T-helper 1 cell treated with Interleukin-12 subunit alpha and Interleukin-12 subunit beta and Interleukin-4 antibody, amounts not matched to agents 30 μg/mL and 1 μg/mL, for 36 hours (primary cell): ENCODE measurements around the gene TAB3.
"Not testable (repeated sequence)": the region's sequence is repeated elsewhere in the genome, so short reads cannot be mapped to it uniquely, and the experiment has no call there.

Experiments
- H3K27ac Mint-ChIP-seq: one replicate; pipeline ENCODE4 v1.8.0; 2021; ENCODE audit warnings: mild to moderate bottlenecking, mixed read lengths
- H3K27me3 Mint-ChIP-seq: one replicate; pipeline ENCODE4 v1.8.0; 2021; ENCODE audit warnings: low read depth, mixed read lengths
- H3K36me3 Mint-ChIP-seq: one replicate; pipeline ENCODE4 v1.8.0; 2021; ENCODE audit warnings: low read depth, mixed read lengths
- H3K4me1 Mint-ChIP-seq: one replicate; pipeline ENCODE4 v1.8.0; 2021; ENCODE audit warnings: low read depth, mixed read lengths
- H3K4me3 Mint-ChIP-seq: one replicate; pipeline ENCODE4 v1.8.0; 2021; ENCODE audit warnings: mild to moderate bottlenecking, moderate library complexity, mixed read lengths
- H3K9me3 Mint-ChIP-seq: one replicate; pipeline ENCODE4 v1.8.0; 2021; ENCODE audit warnings: mixed read lengths

TAB3 gene

DNA sequence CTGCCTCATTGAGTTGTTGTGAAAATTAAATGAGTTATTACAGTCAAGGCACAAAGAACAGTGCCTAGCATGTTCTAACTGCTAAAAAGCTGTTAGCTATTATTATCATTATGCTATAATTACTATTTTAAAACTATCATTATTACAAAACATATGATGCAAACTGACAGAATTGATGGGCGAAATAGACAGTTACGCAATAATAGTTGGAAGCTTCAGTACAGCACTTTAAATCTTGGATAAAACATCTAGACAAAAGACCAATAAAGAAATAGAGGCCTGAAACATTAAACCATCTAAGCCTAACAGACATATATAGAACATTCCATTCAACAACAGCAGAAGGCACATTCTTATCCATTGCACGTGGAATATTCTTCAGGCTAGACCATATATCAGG is 73.0 kb downstream of the TAB3 start:
- Mint-ChIP-seq H3K9me3 (no peaks in the 10 kb centered on the region), H3K36me3 (no peaks in the 10 kb centered on the region), H3K27me3 (no peaks in the 10 kb centered on the region), H3K27ac (no peak overlapping the region), H3K4me3 (no peak overlapping the region), H3K4me1 (no peaks in the 10 kb centered on the region)

GRCh38 chrX:30814978-30815377 is 74.1 kb downstream of the TAB3 start:
- no peaks in the 10 kb centered on the region for H3K36me3 Mint-ChIP-seq
- H3K27me3 Mint-ChIP-seq: no peaks in the 10 kb centered on the region
- no peak overlapping the region for H3K27ac Mint-ChIP-seq
- H3K4me3 Mint-ChIP-seq: no peak overlapping the region
- no peaks in the 10 kb centered on the region for H3K4me1 Mint-ChIP-seq
- no peaks in the 10 kb centered on the region for H3K9me3 Mint-ChIP-seq

DNA sequence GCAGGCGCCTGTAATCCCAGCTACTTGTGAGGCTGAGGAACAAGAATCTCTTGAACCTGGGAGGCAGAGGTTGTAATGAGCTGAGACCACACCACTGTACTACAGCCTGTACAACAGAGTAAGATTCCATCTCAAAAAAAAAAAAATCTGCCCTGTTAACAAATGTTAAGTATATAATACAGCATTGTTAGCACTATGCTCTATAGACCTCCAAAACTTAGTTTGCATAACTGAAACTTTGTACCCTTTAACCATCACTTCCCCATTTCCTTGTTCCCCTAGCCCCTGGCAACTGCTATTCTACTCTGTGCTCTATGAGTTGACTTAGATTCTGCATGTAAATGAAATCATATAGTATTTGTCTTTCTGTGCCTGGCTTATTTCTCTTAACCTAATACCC is 76.7 kb downstream of the TAB3 start:
- H3K4me3 Mint-ChIP-seq: no peak overlapping the region
- H3K27me3 Mint-ChIP-seq: no peaks in the 10 kb centered on the region
- H3K27ac Mint-ChIP-seq: no peak overlapping the region
- no peaks in the 10 kb centered on the region for H3K4me1 Mint-ChIP-seq
- H3K36me3 Mint-ChIP-seq: no peaks in the 10 kb centered on the region
- no peaks in the 10 kb centered on the region for H3K9me3 Mint-ChIP-seq

GRCh38 chrX:30806187-30806728 is 82.8 kb downstream of the TAB3 start:
- no peaks in the 10 kb centered on the region for H3K36me3 Mint-ChIP-seq
- H3K9me3 Mint-ChIP-seq: no peaks in the 10 kb centered on the region
- H3K4me1 Mint-ChIP-seq: no peaks in the 10 kb centered on the region
- no peak overlapping the region for H3K4me3 Mint-ChIP-seq
- H3K27me3 Mint-ChIP-seq: no peaks in the 10 kb centered on the region
- no peak overlapping the region for H3K27ac Mint-ChIP-seq

DNA sequence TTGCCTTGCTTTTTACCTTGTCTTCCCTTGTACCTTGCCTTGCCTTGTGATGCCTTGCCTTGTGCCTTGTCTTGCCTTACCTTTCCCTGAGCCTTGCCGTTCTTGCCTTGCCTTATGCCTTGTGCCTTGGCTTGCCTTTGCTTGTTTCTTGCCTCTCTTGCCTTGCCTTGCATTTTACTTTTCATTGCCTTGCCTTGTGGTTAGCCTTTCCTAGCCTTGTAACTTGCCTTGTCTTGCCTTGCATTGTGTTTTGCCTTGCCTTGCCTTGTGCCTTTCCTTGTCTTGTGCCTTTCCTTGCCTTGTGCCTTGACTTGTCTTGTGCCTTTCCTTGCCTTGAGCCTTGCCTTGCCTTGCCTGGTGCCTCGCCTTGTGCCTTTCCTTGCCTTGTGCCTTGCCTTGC is 84.6 kb downstream of the TAB3 start:
- Mint-ChIP-seq H3K4me1 (no peaks in the 10 kb centered on the region), H3K4me3 (no peak overlapping the region), H3K9me3 (no peaks in the 10 kb centered on the region), H3K27ac (no peak overlapping the region), H3K27me3 (no peaks in the 10 kb centered on the region), H3K36me3 (no peaks in the 10 kb centered on the region)

- no peak overlapping the region for H3K27ac Mint-ChIP-seq
- H3K4me1 Mint-ChIP-seq: no peaks in the 10 kb centered on the region
- no peaks in the 10 kb centered on the region for H3K36me3 Mint-ChIP-seq
- H3K27me3 Mint-ChIP-seq: no peaks in the 10 kb centered on the region
- H3K9me3 Mint-ChIP-seq: no peaks in the 10 kb centered on the region
- H3K4me3 Mint-ChIP-seq: no peak overlapping the region
These were observed 88.2 kb downstream of the TAB3 start for GRCh38 chrX:30800901-30801300.

DNA sequence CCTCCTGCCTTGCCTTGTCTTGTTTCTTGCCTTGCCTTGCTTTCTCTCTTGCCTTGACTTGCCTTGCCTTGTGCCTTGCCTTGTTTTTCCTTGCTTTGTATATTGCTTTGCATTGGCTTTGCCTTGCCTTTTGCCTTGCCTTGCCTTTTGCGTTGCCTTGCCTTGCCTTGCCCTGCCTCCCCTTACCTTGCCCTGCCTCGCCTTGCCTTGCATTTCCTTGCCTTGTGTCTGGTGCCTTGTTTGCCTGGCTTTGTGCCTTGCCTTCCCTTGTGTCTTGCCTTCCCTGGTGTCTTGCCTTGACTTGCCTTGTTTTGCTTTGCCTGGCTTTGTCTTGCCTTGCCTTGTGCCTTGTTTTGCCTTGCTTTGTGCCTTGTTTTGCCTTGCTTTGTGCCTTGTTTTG is 89.7 kb downstream of the TAB3 start:
- Mint-ChIP-seq H3K4me1 (no peaks in the 10 kb centered on the region), H3K9me3 (no peaks in the 10 kb centered on the region), H3K27ac (no peak overlapping the region), H3K4me3 (no peak overlapping the region), H3K36me3 (no peaks in the 10 kb centered on the region), H3K27me3 (no peaks in the 10 kb centered on the region)

DNA sequence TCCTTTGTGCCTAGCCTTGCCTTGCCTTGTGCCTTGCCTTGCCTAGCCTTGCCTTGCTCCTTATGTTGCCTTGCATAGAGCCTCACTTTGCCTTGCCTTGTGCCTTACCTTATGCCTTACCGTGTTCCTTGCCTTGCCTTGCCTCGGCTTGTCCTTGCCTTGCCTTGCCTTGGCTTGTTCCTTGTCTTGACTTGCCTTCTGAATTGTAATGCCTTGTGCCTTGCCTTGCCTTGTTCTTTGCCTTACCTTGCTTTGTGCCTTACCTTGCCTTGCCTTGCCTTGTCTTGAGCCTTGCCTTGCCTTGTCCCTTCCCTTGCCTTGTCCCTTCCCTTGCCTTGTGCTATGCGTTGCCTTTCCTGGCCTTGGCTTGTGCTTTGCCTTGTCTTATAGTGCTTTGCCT is 90.2 kb downstream of the TAB3 start:
- Mint-ChIP-seq H3K9me3 (no peaks in the 10 kb centered on the region), H3K36me3 (no peaks in the 10 kb centered on the region), H3K27me3 (no peaks in the 10 kb centered on the region), H3K27ac (no peak overlapping the region), H3K4me1 (no peaks in the 10 kb centered on the region), H3K4me3 (no peak overlapping the region)

DNA sequence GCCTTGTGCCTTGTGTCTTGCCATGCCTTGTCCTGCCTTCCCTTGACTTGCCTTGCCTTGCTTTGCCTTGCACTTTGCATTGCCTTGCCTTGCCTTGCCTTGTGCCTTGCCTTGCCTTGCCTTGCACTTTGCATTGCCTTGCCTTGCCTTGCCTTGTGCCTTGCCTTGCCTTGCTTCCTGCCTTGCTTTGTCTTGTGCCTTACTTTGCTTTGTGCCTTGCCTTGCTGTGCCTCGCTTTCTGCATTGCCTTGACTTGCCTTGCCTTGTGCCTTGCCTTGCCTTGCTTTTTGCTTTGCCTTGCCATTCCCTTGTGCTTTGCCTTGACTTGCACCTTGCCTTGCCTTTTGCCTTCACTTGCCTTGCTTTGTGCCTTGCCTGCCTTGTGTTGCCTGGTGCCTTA is 91.8 kb downstream of the TAB3 start:
- H3K36me3 Mint-ChIP-seq, H3K4me1 Mint-ChIP-seq, H3K27me3 Mint-ChIP-seq, H3K27ac Mint-ChIP-seq, H3K4me3 Mint-ChIP-seq, H3K9me3 Mint-ChIP-seq: not testable (repeated sequence)

DNA sequence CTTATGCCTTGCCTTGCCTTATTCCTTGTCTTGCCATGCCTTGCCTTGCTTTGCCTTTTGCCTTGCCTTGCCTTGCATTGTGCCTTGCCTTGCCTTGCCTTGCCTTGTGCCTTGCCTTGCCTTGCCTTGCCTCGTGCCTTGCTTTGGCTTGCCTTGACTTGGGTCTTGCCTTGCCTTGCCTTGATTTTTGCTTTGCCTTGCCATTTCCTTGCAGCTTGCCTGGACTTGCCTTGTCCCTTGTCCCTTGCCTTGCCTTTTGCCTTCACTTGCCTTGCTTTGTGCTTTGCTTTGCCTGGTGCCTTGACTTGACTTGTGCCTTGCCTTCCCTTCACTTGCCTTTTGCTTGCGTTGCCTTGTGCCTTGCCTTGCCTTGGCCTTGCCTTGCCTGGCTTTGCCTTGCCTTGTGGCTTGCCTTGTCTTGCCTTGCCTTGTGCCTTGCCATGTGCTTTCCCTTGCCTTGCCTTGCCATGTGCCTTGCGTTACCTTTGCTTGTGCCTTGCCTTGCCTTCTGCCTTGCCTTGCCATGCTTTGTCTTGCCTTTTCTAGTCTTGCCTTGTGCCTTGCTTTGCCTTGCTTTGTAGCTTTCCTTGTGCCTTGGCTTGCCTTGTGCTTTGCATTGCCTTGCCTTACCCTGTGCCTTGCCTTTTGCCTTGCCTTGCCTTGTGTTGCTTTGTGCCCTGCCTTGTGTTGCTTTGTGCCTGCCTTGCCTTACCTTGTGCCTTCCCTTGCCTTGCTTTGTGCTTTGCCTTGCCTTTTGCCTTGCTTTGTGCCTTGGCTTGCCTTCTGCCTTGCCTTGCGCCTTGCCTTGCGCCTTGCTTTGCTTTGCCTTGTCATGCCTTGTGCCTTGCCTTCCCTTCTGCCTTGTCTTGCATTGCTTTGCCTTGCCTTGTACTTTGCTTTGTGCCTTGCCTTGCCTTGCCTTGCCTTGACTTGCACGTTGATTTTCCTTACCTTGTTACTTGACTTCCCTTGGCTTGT is 92.8 kb downstream of the TAB3 start:
- no peaks in the 10 kb centered on the region for H3K4me1 Mint-ChIP-seq
- no peak overlapping the region for H3K4me3 Mint-ChIP-seq
- H3K27ac Mint-ChIP-seq: no peak overlapping the region
- no peaks in the 10 kb centered on the region for H3K9me3 Mint-ChIP-seq
- no peaks in the 10 kb centered on the region for H3K36me3 Mint-ChIP-seq
- no peaks in the 10 kb centered on the region for H3K27me3 Mint-ChIP-seq

DNA sequence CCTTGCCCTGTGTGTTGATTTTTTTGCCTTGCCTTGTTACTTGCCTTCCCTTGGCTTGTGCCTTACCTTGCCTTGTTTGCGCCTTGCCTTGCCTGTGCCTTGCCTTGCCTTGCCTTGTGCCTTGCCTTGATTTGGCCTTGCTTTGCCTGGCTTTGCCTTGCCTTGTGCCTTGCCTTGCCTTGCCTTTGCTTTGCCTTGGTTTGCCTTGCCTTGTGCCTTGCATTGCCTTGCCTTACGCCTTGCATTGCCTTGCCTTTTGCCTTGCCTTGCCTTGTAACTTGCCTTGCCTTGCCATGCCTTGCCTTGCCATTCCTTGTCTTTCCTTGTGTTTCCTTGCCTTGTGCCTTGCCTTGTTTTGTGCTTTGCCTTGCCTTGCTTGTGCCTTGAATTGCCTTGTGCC is 94.6 kb downstream of the TAB3 start:
- H3K36me3 Mint-ChIP-seq: no peaks in the 10 kb centered on the region
- no peak overlapping the region for H3K4me3 Mint-ChIP-seq
- no peak overlapping the region for H3K27ac Mint-ChIP-seq
- H3K4me1 Mint-ChIP-seq: no peaks in the 10 kb centered on the region
- H3K9me3 Mint-ChIP-seq: peaks cover under 1% of the 10 kb centered on the region
- H3K27me3 Mint-ChIP-seq: no peaks in the 10 kb centered on the region

DNA sequence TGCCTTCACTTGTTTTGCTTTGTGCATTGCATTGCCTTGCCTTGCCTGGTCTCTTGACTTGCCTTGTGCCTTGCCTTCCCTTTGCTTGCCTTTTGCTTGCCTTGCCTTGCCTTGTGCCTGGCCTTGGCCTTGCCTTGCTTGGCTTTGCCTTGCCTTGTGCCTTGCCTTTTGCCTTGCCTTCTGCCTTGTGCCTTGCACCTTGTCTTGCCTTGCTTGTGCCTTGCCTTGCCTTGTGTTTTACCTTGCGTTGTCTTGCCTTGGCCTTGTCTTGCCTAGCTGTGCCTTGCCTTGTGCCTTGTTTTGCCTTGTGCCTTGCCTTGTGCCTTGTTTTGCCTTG is 95.3 kb downstream of the TAB3 start:
- Mint-ChIP-seq H3K36me3 (no peaks in the 10 kb centered on the region), H3K27me3 (no peaks in the 10 kb centered on the region), H3K4me3 (no peak overlapping the region), H3K27ac (no peak overlapping the region), H3K9me3 (peaks cover 5% of the 10 kb centered on the region), H3K4me1 (no peaks in the 10 kb centered on the region)

GRCh38 chrX:30793075-30793766 is 95.8 kb downstream of the TAB3 start:
- H3K27me3 Mint-ChIP-seq: no peaks in the 10 kb centered on the region
- H3K9me3 Mint-ChIP-seq: peaks cover 5% of the 10 kb centered on the region
- no peaks in the 10 kb centered on the region for H3K4me1 Mint-ChIP-seq
- H3K27ac Mint-ChIP-seq: no peak overlapping the region
- no peak overlapping the region for H3K4me3 Mint-ChIP-seq
- H3K36me3 Mint-ChIP-seq: no peaks in the 10 kb centered on the region

DNA sequence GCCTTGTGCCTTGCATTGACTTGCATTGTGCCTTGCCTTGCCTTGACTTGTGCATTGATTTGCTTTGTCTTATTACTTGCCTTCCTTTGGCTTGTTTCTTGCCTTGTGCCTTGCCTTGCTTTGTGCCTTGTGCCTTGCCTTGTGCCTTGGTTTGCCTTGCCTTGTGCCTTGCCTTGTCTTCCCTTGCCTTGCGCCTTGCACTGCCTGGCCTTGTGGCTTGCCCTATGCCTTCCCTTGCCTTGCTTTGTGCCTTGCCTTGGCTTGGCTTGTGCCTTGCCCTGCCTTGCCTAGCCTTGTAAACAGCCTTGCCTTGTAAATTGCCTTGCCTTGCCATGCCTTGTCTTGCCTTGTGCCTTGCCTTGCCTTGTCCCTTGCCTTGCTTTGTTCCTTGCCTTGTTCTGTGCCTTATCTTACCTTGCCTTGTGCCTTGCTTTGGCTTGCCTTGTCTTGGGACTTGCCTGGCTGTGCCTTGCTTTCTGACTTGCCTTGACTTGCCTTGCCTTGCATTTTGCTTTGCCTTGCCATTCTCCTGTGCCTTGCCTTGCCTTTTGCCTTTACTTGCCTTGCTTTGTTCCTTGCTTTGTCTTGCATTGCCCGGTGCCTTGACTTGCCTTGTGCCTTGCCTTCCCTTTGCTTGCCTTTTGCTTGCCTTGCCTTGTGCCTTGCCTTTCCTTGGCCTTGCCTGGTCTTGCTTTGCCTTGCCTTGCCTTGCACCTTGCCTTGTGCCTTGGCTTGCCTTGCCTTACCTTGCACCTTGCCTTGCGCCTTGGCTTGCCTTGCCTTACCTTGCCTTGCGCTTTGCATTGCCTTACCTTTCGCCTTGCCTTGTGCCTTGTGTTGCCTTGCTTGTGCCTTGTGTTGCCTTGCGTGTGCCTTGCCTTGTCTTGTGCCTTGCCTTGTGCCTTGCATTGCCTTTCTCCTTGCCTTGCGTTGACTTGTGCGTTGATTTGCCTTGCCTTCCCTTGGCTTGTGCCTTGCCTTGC is 97.5 kb downstream of the TAB3 start:
- Mint-ChIP-seq H3K27me3 (no peaks in the 10 kb centered on the region), H3K4me1 (no peaks in the 10 kb centered on the region), H3K27ac (no peak overlapping the region), H3K4me3 (no peak overlapping the region), H3K9me3 (peaks cover 5% of the 10 kb centered on the region), H3K36me3 (no peaks in the 10 kb centered on the region)
